Articular chondrocyte of knee joint (primary cell): ENCODE data around the gene GRAMD4. TPM values are rescaled to one million over a fixed set of nuclear protein-coding genes. Genes with fewer than 3 reads are reported as not detected.

ENCODE experiments used
- total RNA-seq: library from RNA; depleted of rRNA; stranded (reverse); fragments of >200 nt; gene quantifications from 2 replicates; pipeline ENCODE4 v1.2.3, GENCODE V29; 2012

Gene GRAMD4, protein sequence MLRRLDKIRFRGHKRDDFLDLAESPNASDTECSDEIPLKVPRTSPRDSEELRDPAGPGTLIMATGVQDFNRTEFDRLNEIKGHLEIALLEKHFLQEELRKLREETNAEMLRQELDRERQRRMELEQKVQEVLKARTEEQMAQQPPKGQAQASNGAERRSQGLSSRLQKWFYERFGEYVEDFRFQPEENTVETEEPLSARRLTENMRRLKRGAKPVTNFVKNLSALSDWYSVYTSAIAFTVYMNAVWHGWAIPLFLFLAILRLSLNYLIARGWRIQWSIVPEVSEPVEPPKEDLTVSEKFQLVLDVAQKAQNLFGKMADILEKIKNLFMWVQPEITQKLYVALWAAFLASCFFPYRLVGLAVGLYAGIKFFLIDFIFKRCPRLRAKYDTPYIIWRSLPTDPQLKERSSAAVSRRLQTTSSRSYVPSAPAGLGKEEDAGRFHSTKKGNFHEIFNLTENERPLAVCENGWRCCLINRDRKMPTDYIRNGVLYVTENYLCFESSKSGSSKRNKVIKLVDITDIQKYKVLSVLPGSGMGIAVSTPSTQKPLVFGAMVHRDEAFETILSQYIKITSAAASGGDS
- total RNA-seq, result 17.9 and 18.6 TPM in 2 replicates

GRCh38 chr22:46619830-46620501, at the start of gene GRAMD4:
GRAMD4 (plus strand) TSS chr22:46620386; CDS start chr22:46626800, 6,414 bp downstream.

Other genes with a start within 250 kb of the GRAMD4 start
- 10.7 and 14.9 TPM in 2 replicates for gene CELSR1, start 82.8 kb upstream of the GRAMD4 start, total RNA-seq
- gene CERK, start 117.9 kb downstream of the GRAMD4 start, total RNA-seq, result 34.9 and 36.4 TPM in 2 replicates
- gene TBC1D22A, start 142.3 kb downstream of the GRAMD4 start, total RNA-seq, result 18.6 and 21.7 TPM in 2 replicates